ENCODE data around the gene TTC31.
"Not testable (repeated sequence)": the region's sequence is repeated elsewhere in the genome, so short reads cannot be mapped to it uniquely, and the experiment has no call there.

The TTC31 gene

GRCh38 chr2:74482801-74483674 lies at the start of gene TTC31, which contains the start of gene CCDC142:
TSS of gene TTC31 (plus strand) at chr2:74483081. CDS start at chr2:74483096, 15 bp downstream.
TSS of gene CCDC142 (minus strand) at chr2:74482998. CDS start at chr2:74482837, 161 bp downstream.
- H3K4me1 Mint-ChIP-seq (ENCODE audit: low read depth) = peaks cover 22% of the 10 kb centered on the region
- H3K4me3 Mint-ChIP-seq = peak within 1 kb of the TSS; percentile 100

GRCh38 chr2:74436111-74436805 lies 46.6 kb upstream of the TTC31 start:
- H3K27me3 Mint-ChIP-seq (ENCODE audit: low read depth) = peaks cover 26% of the 10 kb centered on the region
- H3K4me3 Mint-ChIP-seq = no peak overlapping the region
- peaks cover 8% of the 10 kb centered on the region for H3K4me1 Mint-ChIP-seq (ENCODE audit: low read depth)
- H3K27ac Mint-ChIP-seq = no peak overlapping the region
- no peaks in the 10 kb centered on the region for H3K36me3 Mint-ChIP-seq (ENCODE audit: low read depth)
- H3K9me3 Mint-ChIP-seq = no peaks in the 10 kb centered on the region

More at GRCh38 chr2:74482801-74483674, at the start of gene TTC31, which contains the start of gene CCDC142:
- Mint-ChIP-seq H3K9me3 (no peaks in the 10 kb centered on the region), H3K27me3 (ENCODE audit: low read depth) (no peaks in the 10 kb centered on the region), H3K36me3 (ENCODE audit: low read depth) (peaks cover 24% of the 10 kb centered on the region), H3K27ac (peak within 1 kb of the TSS; percentile 100)

- Mint-ChIP-seq H3K36me3 (ENCODE audit: low read depth) (no peaks in the 10 kb centered on the region), H3K27me3 (ENCODE audit: low read depth) (peaks cover 27% of the 10 kb centered on the region), H3K27ac (no peak overlapping the region), H3K4me3 (no peak overlapping the region), H3K4me1 (ENCODE audit: low read depth) (peaks cover 8% of the 10 kb centered on the region), H3K9me3 (no peaks in the 10 kb centered on the region)
Measured at GRCh38 chr2:74436848-74437695, 45.8 kb upstream of the TTC31 start.

GRCh38 chr2:74438248-74438647 lies 44.6 kb upstream of the TTC31 start:
- Mint-ChIP-seq H3K27me3 (ENCODE audit: low read depth) (peaks cover 35% of the 10 kb centered on the region), H3K4me1 (ENCODE audit: low read depth) (peaks cover 9% of the 10 kb centered on the region), H3K4me3 (no peak overlapping the region), H3K9me3 (no peaks in the 10 kb centered on the region), H3K27ac (peak overlapping the region; percentile 45), H3K36me3 (ENCODE audit: low read depth) (peaks cover 2% of the 10 kb centered on the region)

GRCh38 chr2:74439373-74439772 lies 43.5 kb upstream of the TTC31 start:
- Mint-ChIP-seq H3K36me3 (ENCODE audit: low read depth) (peaks cover 2% of the 10 kb centered on the region), H3K27me3 (ENCODE audit: low read depth) (peaks cover 41% of the 10 kb centered on the region), H3K4me3 (no peak overlapping the region), H3K27ac (no peak overlapping the region), H3K9me3 (no peaks in the 10 kb centered on the region), H3K4me1 (ENCODE audit: low read depth) (peaks cover 10% of the 10 kb centered on the region)

- peaks cover 2% of the 10 kb centered on the region for H3K36me3 Mint-ChIP-seq (ENCODE audit: low read depth)
- H3K27ac Mint-ChIP-seq = no peak overlapping the region
- H3K9me3 Mint-ChIP-seq = no peaks in the 10 kb centered on the region
- peaks cover 12% of the 10 kb centered on the region for H3K4me1 Mint-ChIP-seq (ENCODE audit: low read depth)
- no peak overlapping the region for H3K4me3 Mint-ChIP-seq
- peaks cover 46% of the 10 kb centered on the region for H3K27me3 Mint-ChIP-seq (ENCODE audit: low read depth)
Measured at GRCh38 chr2:74439803-74440377, 43.0 kb upstream of the TTC31 start.

GRCh38 chr2:74440378-74441169 lies 42.3 kb upstream of the TTC31 start:
- Mint-ChIP-seq H3K27ac (no peak overlapping the region), H3K9me3 (no peaks in the 10 kb centered on the region), H3K27me3 (ENCODE audit: low read depth) (peaks cover 50% of the 10 kb centered on the region), H3K36me3 (ENCODE audit: low read depth) (peaks cover 2% of the 10 kb centered on the region), H3K4me1 (ENCODE audit: low read depth) (peaks cover 12% of the 10 kb centered on the region), H3K4me3 (peak overlapping the region; percentile 48)

- Mint-ChIP-seq H3K27me3 (ENCODE audit: low read depth) (peaks cover 50% of the 10 kb centered on the region), H3K4me3 (peak overlapping the region; percentile 21), H3K9me3 (no peaks in the 10 kb centered on the region), H3K27ac (no peak overlapping the region), H3K4me1 (ENCODE audit: low read depth) (peaks cover 12% of the 10 kb centered on the region), H3K36me3 (ENCODE audit: low read depth) (peaks cover 2% of the 10 kb centered on the region)
Measured at GRCh38 chr2:74441170-74441689, 41.7 kb upstream of the TTC31 start.

GRCh38 chr2:74441690-74442482 lies 41.0 kb upstream of the TTC31 start, which contains the start of gene RTKN:
TSS of gene RTKN (minus strand) at chr2:74441937. CDS start at chr2:74441816, 121 bp downstream.
- H3K27ac Mint-ChIP-seq = peak within 1 kb of the TSS; percentile 47
- peaks cover 2% of the 10 kb centered on the region for H3K36me3 Mint-ChIP-seq (ENCODE audit: low read depth)
- H3K9me3 Mint-ChIP-seq = no peaks in the 10 kb centered on the region
- H3K27me3 Mint-ChIP-seq (ENCODE audit: low read depth) = peaks cover 50% of the 10 kb centered on the region
- H3K4me3 Mint-ChIP-seq = peak within 1 kb of the TSS; percentile 76
- H3K4me1 Mint-ChIP-seq (ENCODE audit: low read depth) = peaks cover 12% of the 10 kb centered on the region

- peak overlapping the region; percentile 76 for H3K4me3 Mint-ChIP-seq
- not testable (repeated sequence) for H3K27ac Mint-ChIP-seq; H3K36me3 Mint-ChIP-seq (ENCODE audit: low read depth)
Measured at GRCh38 chr2:74442483-74443297, 40.2 kb upstream of the TTC31 start.

GRCh38 chr2:74444498-74445318 lies 38.2 kb upstream of the TTC31 start:
- Mint-ChIP-seq H3K9me3 (no peaks in the 10 kb centered on the region), H3K27ac (no peak overlapping the region), H3K36me3 (ENCODE audit: low read depth) (peaks cover 2% of the 10 kb centered on the region), H3K27me3 (ENCODE audit: low read depth) (peaks cover 40% of the 10 kb centered on the region), H3K4me1 (ENCODE audit: low read depth) (peaks cover 7% of the 10 kb centered on the region), H3K4me3 (no peak overlapping the region)

More at GRCh38 chr2:74442483-74443297, 40.2 kb upstream of the TTC31 start:
- not testable (repeated sequence) for H3K9me3 Mint-ChIP-seq
- Mint-ChIP-seq H3K4me1 (ENCODE audit: low read depth) (peaks cover 11% of the 10 kb centered on the region), H3K27me3 (ENCODE audit: low read depth) (peaks cover 58% of the 10 kb centered on the region)

Data from T-helper 1 cell treated with Interleukin-12 subunit alpha and Interleukin-12 subunit beta and Interleukin-4 antibody, amounts not matched to agents 30 μg/mL and 1 μg/mL, for 36 hours (primary cell).